Gastroesophageal sphincter (tissue), 3 donors: ENCODE results near the gene CFAP107.

Source experiments
- POLR2A ChIP-seq, 2 donors: fragments of 450-650 bp; IDR thresholded peaks; one replicate each; pipeline ENCODE4 v1.6.1; 2017; ENCODE audit warnings: antibody characterized with exemption in 2 of 2, mild to moderate bottlenecking in 2 of 2, moderate library complexity in 1 of 2
- POLR2AphosphoS5 ChIP-seq: sonication (generic); formaldehyde crosslinking; IDR thresholded peaks from one replicate; pipeline ENCODE4 v1.6.1; 2017; ENCODE audit warnings: antibody characterized with exemption
- TF ChIP-seq, protein P1 (sequence below), 4 experiments: fragments of 200-600 bp in 2 of 4; fragments of 450-650 bp in 2 of 4; sonication (generic) in 1 of 4; IDR thresholded peaks; one replicate each; pipeline ENCODE4 v1.5.1; 2017 to 2019; ENCODE audit warnings: antibody characterized with exemption in 4 of 4, mild to moderate bottlenecking in 2 of 4, moderate library complexity in 2 of 4

DNA sequence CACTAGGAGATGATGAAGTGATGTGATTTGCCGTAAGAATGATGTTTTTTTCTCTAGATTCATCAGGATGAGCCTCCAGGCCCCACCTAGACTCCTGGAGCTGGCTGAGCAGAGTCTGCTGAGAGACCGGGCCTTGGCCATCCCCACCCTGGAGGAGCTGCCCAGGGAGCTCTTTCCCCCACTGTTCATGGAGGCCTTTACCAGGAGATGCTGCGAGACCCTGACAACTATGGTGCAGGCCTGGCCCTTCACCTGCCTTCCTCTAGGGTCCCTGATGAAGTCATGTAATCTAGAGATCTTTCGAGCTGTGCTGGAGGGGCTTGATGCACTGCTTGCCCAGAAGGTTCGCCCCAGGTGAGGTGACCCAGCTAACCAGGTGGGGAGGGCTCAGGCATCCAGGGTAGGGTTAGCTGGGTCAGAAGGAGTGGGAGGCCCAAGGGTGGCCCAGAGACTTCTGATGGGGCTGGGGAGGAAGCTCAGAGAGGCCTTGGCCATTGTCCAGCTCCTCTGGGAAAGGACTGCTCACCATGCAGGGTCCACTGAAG lies 28.9 kb downstream of the CFAP107 start:
- TF ChIP-seq POLR2A (IDR thresholded peaks at IDR 0.05) = no peak
- TF ChIP-seq, protein P1, sequence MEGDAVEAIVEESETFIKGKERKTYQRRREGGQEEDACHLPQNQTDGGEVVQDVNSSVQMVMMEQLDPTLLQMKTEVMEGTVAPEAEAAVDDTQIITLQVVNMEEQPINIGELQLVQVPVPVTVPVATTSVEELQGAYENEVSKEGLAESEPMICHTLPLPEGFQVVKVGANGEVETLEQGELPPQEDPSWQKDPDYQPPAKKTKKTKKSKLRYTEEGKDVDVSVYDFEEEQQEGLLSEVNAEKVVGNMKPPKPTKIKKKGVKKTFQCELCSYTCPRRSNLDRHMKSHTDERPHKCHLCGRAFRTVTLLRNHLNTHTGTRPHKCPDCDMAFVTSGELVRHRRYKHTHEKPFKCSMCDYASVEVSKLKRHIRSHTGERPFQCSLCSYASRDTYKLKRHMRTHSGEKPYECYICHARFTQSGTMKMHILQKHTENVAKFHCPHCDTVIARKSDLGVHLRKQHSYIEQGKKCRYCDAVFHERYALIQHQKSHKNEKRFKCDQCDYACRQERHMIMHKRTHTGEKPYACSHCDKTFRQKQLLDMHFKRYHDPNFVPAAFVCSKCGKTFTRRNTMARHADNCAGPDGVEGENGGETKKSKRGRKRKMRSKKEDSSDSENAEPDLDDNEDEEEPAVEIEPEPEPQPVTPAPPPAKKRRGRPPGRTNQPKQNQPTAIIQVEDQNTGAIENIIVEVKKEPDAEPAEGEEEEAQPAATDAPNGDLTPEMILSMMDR (IDR thresholded peaks at IDR 0.05) = no peak
- TF ChIP-seq POLR2AphosphoS5 = no peak
